GM18498 (cell line): Measurements from ENCODE around the gene MRPS35.

Experiments used
- ATAC-seq: cut with Tn5 transposase; IDR thresholded peaks from one replicate; pipeline ENCODE4 v1.9.1; 2021; ENCODE audit warnings: mild to moderate bottlenecking, moderate library complexity; ENCODE audit not compliant: unreplicated experiment

MRPS35 gene

DNA sequence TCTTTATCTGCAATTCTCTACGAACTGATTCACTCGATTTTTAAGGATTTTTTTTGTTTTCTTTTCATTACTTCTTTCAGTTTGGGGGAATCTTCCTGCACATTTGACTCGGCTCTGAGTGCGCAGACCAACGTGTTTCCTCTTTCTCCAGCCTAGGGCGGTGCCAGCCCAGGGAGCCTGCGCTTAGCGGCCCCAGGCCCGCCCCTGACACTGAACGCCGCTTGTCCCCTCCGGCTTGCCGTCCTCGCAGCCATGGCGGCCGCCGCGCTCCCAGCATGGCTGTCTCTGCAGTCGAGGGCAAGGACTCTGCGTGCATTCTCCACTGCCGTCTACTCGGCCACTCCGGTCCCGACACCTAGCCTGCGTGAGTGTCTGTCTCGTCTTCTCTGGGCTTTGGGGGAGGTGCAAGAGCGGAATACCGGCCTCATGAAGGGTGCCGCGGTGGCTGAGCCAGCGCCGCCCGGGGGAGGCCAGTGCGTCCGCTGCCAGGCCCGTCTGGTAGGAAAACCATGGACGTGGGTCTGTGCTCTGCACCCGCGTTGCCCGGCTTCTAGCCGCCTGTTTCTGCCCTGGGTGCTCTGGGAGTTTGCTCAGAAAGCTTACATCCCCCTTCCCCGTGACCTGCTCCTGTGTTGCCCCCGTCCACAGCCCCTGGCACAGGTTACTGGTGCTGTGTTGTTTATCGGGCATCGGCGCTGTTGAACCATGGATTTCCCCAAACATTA, at the start of gene MRPS35:
TSS of gene MRPS35 (plus strand) at position 241 of the 725 bp plus-strand sequence. CDS start at position 253, 12 bp downstream.
- peak; percentile 97 for ATAC-seq

- ATAC-seq: no peak
These were observed 44.9 kb upstream of the MRPS35 start for GRCh38 chr12:27665704-27666103.

GRCh38 chr12:27666510-27666909, 44.1 kb upstream of the MRPS35 start:
- no peak for ATAC-seq

DNA sequence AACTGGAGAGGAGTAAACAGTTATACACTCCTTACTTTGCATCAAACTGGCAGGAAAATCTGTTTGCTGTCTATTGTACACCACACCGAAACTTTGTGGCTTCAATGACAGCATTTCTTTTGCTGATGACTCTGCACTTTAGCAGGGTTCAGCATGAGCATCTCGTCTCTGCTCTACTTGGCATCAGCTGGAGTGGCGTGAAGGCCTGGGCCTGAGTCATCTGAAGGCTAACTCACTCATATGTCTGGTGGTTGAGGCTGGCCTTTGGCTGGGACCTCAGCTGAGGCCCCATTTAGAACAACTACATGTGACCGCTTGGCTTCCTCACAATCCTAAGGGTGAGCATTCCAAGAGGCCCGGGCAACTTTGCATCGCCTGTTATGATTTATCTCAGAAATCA, 43.1 kb upstream of the MRPS35 start:
- no peak for ATAC-seq

DNA sequence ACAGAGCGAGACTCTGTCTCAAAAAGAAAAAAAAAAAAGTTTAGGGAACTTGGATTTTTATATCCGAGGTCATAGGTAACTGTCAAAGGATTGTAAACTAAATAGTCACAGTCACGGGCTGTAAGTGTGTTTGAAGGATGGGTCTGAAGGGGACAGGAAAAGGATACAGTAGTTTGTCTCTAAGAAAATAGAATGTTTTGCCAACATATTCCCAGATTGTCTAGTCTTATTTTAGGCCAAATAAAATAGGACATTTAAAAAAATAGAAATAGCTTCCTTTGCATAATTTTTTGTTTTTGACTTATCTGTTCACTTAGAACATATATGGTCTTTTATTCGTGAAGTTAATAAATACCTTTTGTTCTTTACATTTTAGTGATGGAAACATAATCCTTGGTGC, 38.6 kb upstream of the MRPS35 start:
- ATAC-seq: no peak

GRCh38 chr12:27672643-27673042, 38.0 kb upstream of the MRPS35 start:
- ATAC-seq: no peak

GRCh38 chr12:27673101-27673718, 37.4 kb upstream of the MRPS35 start:
- ATAC-seq: no peak

DNA sequence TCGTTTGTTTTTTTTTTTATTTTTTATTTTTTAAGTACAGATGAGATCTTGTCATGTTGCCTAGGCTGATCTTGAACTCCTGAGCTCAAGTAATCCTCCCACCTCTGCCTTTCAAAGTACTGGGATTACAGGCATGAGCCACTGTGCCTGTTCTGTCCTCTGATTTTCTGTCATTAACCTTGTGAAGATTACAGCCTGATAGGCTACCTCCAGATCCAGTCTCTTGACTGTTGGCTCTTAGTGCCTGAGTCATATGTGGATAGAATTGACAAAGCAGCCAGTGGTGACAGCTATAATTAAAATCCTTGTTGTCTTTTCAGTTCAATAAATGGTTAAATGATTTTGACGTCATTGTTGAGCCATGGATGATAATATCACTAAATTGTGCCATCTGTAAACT, 35.6 kb upstream of the MRPS35 start:
- no peak for ATAC-seq

GRCh38 chr12:27680619-27681018, 30.0 kb upstream of the MRPS35 start:
- no peak for ATAC-seq

DNA sequence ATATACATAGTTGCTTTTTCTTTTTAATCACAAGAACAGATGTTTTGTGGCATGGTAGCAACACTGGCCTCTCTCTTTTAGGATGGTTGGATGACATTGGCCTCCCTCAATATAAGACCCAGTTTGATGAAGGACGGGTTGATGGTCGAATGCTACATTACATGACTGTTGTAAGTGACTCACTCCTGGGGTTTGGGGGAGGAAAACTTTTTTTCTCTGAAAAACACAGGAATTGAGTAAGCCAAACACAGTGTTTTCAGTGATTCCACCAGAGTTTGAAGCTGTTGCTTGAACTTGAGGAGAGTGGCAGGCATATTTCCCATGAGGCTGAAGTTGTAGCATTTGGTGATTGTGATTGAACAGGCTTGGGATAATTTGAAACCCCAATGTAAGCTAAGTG, 28.1 kb upstream of the MRPS35 start:
- ATAC-seq: no peak

DNA sequence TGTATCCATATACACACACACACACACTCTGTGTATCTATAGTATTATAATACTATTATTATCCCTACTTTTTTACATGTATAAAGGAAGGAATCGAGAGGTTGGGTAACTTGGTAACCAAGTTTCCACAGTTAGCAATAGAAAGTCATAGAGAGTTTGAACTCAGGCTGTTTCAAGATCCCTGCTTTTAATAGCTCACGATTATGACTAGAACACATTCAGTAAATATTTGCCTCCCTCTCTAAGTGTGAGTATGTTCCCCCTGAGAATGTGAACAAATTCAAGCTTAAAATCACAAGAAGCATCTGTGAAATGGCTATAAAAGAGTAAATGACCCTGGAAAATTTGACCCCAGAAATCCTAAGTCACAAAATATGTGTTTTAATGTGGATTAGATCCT, 25.4 kb upstream of the MRPS35 start:
- ATAC-seq: no peak

DNA sequence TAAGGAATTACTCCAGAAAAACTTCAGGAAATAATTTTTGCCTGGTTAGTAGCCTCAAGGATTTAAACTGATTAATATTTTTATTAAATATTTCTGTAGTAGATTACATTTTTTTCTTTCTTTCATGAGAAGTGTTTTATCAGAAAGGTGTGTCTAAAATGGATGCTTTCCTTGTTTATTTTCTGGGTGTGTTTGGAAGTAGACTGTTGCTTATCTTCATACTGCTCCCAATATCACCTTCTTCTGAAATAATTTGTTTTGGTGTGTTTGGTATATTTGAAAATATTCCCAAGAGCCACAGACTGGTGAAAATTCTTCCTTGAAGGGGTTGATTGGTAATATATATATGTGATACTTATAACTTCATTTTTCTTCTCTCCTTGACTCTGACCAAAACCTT, 24.5 kb upstream of the MRPS35 start:
- no peak for ATAC-seq

- ATAC-seq: no peak
These were observed 22.0 kb upstream of the MRPS35 start for GRCh38 chr12:27688671-27689070.

DNA sequence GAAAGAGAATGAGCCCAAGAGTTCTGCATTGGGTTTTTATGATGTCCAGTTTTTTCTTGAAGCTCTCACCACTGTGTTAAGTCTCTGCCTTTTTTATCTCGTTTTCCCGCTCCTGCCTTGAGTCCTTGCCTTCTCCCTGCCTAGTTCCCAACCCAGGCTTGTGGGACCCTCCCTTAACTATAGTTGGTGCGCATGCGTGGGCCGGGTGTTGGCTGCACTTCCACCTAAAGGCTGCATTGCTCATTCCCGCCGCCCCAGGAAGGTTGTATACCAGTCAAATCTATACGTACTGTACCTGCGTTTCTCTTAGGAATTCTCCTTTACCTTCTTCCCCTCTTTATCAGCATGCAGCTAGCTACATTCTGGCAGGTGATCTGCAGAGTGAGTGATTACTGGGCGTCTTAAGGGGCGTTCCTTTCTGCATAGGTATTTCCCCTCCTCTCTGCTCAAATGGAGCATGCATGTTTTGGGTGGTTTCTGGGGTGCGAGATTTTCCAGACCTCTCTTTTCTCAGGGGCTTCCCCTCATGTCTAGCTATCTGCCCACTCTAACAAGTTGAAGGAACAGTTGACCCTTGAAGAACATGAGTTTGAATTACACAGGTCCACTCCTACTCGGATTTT, 21.0 kb upstream of the MRPS35 start:
- no peak for ATAC-seq

DNA sequence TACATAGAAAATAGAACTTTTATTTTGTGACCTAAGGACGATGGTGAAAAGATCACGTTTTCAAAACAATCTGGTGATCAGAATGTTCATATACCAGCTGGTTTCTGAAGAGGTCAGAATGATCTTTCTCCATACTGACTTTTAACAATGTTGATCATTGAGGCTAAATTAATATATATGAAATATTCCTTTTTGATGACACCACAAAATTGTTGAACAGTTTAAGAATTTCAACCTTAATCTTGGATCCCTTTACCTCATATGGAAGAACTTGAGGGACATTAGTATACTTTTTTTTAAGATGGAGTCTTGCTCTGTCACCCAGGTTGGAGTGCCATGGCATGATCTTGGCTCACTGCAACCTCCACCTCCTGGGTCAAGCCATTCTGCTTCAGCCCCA, 17.2 kb upstream of the MRPS35 start:
- ATAC-seq: no peak

DNA sequence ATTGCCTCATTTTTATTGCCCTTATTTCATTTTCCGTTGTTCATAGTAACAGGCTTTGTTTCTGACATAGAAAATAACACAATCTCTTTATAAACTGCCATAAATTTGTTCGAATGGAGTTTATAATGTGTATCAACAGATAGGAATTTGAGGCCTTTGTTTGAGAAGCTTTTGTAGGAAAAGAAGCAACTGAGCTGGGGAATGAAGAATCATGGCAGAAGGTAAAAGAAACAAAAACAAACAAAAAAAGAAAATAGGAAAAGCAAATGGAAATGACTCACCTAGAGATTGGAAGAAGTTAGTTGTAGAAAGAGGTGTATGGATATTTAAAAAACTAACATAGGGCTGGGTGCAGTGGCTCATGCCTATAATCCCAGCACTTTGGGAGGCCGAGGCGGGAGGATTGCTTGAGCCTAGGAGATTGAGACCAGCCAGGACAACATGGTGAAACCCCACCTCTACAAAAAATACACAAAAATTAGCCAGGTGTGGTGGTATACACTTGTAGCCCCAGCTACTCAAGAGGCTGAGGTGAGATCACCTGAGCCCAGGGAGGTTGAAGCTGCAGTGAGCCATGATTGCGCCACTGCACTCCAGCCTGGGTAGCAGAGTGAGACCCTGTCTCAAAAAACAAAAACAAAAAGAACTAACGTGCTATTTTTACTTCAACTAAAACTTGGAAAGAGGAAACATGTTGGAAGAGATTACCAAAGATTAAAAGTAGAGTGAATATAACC, 14.9 kb upstream of the MRPS35 start:
- ATAC-seq: no peak

DNA sequence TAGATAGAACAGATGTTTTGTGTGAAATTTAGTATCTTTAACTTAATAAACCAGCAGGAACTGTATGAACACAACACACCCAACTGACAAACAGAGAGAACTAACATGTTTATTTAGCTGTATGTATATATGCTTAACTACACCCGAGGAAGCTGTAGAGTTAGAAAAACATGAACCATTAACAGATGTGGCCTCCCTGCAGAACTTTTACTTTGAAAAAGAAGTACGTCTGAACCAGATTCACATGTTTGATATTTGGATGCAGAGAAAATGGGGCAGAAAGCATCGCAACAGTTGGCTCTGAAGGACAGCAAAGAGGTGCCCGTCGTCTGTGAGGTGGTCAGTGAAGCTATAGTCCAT, 14.4 kb upstream of the MRPS35 start, which contains the start of gene REP15:
TSS of gene REP15 (plus strand) at position 155 of the 360 bp plus-strand sequence. CDS start at position 271, 116 bp downstream.
- ATAC-seq: no peak

GRCh38 chr12:27696864-27697564, 13.6 kb upstream of the MRPS35 start:
- ATAC-seq: no peak

- ATAC-seq: peak; percentile 94
These were observed 6.7 kb upstream of the MRPS35 start for GRCh38 chr12:27703720-27704452.

DNA sequence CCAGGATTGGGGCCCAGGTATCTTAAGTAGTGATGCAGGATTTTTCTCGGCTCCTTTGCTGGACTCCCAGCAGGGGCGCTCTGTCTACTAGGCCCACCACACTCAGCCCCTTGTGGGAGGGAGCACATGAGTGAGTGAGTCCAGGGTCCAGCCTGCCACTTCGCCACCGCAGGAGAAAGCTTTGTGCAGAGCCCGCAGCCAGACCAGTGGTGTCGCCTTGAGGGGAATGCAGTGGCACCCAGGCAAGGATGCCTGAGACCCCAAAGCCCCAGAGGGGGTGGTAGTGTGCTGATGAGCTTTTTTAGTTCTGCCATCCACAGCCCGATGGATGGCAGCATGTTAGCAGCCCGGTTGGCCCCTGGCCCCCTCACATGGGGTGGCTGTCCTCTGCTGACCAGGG, 5.4 kb upstream of the MRPS35 start:
- ATAC-seq: no peak
